Retina (tissue), 1 donor: ENCODE data around the gene PTGFRN.
"Not testable (repeated sequence)": the region's sequence is repeated elsewhere in the genome, so short reads cannot be mapped to it uniquely, and the experiment has no call there.

Source experiments
- DNase-seq: peaks from one replicate; pipeline ENCODE4 v3.0.0-alpha.2; 2016

Gene PTGFRN

DNA sequence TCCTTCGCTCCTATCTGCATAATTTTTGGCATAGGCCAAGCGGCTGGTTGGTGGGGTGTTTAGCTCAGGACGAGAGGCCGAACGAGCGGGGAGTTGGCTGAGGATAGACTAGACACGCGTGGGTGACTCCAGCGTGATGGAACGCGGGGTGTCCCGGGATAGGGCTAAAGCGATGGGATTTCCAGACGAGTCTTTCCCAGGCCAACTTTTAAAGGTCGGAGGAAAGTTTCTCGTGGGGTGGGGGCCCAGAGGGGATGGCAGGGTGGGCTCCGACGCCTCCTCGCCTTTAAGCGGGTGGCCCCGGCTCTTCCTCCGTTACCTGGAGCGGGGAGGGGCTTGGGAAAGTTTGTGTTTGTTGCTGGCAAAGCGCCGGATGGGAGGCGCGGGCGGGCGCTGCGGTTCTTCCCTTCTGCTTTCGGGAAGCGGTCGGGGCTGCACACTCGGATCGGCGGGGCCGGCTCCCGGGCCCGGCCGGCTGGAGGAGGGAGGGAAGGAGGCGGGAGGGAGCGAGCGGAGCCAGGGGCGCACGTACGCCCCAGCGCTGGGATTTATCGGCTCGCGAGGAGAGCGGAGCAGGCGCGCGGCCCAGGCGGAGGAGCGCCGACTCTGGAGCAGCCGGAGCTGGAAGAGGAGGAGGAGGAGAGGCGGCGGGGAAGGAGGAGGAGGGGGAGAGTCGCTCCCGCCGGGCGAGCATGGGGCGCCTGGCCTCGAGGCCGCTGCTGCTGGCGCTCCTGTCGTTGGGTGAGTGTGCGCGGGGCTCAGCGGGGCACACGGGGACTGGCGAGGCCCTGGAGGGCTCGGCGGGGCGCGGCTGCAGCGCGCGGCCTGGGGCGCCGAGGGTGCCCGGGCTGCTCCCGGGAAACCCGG, at the start of gene PTGFRN:
Gene PTGFRN (plus strand): TSS at position 405 of the 867 bp plus-strand sequence. CDS start 288 bp downstream, at position 693.
- DNase-seq = peak; percentile 86

DNA sequence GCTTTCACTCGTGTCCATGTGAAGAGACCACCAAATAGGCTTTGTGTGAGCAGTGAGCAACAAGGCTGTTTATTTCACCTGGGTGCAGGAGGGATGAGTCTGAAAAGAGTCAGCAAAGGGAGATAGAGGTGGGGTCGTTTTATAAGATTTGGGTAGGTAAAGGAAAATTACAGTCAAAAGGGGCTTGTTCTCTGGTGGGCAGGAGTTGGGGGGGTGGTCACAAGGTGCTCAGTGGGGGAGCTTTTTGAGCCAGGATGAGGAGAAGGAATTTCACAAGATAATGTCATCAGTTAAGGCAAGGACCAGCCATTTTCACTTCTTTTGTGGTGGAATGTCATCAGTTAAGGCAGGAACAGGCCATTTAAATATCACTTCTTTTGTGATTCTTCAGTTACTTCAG, 49.5 kb upstream of the PTGFRN start:
- DNase-seq = not testable (repeated sequence)

- DNase-seq = no peak
Observed at GRCh38 chr1:116861137-116861536, 48.6 kb upstream of the PTGFRN start.

GRCh38 chr1:116863031-116863430, 46.7 kb upstream of the PTGFRN start:
- not testable (repeated sequence) for DNase-seq

DNA sequence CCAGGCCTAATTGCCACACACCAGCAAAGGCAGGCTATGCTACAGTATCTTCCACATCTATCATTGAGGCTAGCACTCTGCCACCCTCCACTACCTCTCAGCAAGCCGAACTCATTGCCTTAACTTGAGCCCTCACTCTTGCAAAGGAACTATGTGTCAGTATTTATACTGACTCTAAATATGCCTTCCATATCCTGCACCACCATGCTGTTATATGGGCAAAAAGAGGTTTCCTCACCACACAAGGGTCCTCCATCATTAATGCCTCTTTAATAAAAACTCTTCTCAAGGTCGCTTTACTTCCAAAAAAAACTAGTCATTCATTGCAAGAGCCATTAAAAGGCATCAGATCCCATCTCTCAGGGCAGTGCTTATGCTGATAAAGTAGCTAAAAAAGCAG, 43.2 kb upstream of the PTGFRN start:
- not testable (repeated sequence) for DNase-seq

GRCh38 chr1:116868385-116868784, 41.3 kb upstream of the PTGFRN start:
- DNase-seq = no peak

DNA sequence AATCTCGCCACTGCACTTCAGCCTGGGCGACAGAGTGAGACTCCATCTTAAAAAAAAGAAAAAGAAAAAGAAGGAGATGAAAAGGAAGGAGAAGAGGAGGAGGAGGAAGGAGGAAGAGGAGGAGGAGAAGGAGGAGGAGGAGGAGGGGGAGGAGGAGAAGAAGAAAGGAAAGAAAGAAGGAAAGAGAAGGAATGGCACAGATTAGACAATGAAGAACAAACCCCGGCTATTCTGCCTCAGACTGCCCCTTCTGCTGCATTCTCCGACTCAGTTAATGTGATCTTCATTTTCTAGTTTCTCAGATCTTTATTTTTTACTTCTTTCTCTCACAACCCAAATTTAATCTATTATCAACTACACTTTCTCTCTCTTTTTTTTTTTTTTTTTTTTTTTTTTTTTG, 40.1 kb upstream of the PTGFRN start:
- no peak for DNase-seq

DNA sequence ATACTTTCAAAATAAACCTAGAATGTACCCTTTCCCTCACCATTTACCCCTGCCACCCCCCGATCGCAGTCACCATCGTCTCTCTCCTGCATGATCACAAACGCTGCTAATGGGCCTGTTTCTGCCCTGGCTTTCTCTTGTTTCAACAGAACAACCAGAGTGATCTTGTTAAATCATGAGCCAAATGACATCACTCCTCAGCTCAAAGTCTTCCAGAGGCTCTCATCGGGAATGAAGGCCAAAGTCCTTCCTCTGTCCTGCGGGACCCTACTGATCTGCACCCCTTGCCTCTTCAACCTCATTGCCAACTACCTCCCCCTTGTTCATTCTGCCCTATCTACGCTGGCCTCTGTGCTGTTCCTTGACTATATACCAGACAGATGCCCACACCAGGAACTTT, 39.4 kb upstream of the PTGFRN start:
- no peak for DNase-seq

DNA sequence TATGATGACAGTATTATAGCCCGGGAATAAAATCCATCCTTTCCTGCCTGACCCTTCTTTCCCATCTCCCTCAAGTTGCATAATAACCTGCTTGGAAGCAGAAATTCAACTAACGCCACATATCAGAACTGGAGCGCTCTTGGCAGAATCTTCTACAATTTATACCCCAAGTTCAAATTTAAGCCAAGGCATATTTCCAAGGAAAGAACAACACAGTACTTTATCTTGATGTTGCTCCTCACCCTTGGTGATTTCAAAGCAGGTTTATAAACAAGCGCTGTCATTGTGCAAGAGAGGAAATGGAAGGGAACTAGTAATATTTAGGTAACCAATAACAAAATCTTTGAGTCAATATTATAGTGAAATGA, 38.0 kb upstream of the PTGFRN start:
- DNase-seq = no peak

- no peak for DNase-seq
Observed at GRCh38 chr1:116873680-116874271, 35.9 kb upstream of the PTGFRN start.

GRCh38 chr1:116874733-116875249, 34.9 kb upstream of the PTGFRN start:
- no peak for DNase-seq

GRCh38 chr1:116875391-116875790, 34.3 kb upstream of the PTGFRN start:
- DNase-seq = no peak

DNA sequence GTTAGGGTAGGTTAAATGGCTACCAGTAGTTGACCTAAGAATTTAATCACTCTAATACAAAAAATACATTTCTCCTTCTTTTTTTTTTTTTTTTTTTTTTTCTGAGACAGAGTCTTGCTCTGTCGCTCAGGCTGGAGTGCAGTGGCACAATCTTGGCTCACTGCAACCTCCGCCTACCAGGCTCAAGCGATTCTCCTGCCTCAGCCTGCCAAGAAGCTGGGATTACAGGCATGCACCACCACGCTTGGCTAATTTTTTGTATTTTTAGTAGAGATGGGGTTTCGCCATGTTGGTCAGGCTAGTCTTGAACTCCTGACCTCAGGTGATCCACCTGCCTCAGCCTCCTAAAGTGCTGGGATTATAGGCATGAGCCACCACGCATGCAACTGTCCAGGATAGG, 33.8 kb upstream of the PTGFRN start:
- not testable (repeated sequence) for DNase-seq

DNA sequence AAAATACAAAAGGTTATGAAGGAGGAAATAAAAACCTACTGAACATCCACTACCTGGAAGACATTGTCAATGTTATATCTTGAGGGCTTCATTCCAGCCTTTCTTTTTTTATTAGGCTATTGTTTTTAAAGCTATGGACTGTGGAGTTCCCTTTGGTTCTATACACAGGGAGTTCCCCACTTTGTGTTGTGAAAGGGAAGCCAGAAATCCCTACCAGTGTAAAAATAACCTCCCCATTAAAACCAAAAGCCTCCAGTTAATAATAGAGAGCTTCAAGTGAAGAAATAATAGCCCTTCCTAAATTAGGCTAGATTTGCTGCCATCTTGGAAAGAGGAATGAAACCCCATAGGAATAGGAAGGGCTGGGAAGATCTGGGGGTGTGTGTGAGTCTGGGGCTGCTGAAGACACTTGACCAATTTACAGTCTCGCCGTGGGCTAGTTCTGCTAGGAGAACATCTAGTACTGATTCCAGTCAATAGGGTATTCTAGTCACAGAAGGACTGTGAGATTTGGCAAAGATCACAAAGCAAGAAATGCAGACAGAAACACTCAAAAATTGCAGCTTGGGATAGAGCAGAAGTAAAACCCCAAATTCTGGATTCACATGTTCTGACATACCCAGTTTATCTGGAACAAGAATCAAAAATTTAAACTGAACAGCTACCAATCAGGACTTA, 32.4 kb upstream of the PTGFRN start:
- DNase-seq = peak; percentile 21

GRCh38 chr1:116878804-116879477, 30.8 kb upstream of the PTGFRN start:
- DNase-seq = peak; percentile 64

DNA sequence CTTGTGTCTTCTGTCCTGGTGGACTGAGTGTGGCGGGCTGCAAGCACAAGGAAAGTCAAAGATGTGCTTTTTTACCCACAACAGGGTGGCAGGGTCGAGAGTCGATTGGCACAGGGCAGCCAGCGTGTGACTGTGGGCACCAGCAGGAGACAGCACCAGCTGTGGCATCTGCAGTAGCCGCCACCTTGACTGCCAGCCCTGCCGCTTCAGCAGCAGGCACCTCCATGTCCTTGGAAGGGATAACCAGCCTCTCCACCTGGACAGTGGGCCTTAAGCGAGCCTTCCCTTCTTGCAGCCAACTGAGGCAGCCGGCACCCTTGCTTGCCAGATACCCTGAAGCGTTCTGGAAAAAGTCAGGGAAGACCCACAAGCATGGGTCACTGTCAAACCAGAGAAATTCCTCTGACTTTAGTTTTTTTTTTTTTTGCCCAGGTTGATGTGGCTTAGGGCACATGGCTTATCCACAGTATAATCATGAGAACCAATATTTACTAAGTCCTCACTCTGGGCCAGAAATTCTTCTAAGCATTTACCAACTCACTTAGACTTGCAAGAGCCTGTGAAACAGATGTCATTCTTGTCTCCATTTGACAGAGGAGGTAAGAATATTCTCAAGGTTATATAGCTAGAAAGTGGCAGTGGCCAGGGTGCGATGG, 30.1 kb upstream of the PTGFRN start:
- DNase-seq = no peak

DNA sequence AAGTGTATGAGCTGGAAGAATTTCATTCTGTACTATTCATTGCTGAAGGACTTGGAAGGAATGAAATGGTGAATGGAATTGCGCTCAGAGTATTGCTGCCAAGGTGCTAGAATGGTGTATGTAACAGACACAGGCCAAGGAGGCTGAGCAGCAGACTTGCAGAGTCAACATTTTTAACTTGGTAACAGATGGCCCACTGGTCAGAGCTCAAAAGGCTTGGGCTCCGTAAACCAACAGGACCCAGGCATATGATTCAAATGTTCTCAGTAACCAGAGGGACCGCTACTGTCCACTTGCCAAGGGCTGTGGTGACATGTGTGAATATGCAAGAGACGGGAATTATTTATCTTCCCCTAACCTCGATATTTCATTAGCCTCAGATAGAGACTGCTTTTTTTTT, 28.8 kb upstream of the PTGFRN start:
- DNase-seq = no peak

DNA sequence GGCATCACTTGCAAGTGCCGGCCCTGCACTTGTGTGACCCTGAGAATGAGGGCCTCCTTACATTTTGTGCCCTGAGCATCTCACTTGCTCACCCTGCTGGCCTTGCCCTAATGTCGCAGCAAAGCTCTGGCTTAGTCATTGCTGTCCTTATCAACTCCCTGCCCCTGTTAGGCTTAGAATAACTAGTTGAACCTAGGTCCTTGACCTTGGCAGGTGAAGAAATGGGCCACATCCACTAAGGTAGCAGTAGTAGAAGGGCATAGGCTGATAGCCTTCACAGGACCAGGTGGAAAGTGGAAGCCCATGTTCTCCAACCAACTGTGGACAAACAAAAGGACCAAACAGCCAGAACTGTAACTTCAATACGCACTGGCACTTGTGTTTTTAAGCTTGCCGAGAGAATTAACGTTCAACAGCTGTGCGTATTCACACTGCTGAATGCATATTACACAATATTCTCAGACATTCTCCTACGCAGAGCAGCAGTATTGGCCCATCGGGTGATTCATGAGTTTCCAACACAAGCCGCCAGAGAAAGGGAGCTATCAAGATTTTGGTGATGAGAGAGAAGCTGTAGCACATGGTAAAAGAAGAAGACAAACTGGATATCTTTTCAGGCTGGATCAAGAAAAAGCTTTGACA, 27.7 kb upstream of the PTGFRN start:
- DNase-seq = no peak

DNA sequence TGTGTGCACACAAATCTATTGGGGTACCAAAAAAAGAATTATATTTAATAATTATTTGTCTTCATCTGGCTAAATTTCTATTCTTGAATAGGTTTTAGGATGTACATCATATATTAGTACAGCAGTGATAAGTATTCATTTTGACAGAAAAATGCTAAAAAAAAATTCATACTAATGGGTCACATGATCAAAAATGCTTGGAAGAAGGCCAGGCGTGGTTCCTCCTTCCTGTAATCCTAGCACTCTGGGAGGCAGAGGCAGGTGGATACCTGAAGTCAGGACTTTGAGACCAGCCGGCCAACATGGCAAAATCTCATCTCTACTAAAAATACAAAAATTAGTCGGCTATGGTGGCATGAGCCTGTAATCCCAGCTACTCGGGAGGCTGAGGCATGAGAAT, 26.9 kb upstream of the PTGFRN start:
- no peak for DNase-seq

DNA sequence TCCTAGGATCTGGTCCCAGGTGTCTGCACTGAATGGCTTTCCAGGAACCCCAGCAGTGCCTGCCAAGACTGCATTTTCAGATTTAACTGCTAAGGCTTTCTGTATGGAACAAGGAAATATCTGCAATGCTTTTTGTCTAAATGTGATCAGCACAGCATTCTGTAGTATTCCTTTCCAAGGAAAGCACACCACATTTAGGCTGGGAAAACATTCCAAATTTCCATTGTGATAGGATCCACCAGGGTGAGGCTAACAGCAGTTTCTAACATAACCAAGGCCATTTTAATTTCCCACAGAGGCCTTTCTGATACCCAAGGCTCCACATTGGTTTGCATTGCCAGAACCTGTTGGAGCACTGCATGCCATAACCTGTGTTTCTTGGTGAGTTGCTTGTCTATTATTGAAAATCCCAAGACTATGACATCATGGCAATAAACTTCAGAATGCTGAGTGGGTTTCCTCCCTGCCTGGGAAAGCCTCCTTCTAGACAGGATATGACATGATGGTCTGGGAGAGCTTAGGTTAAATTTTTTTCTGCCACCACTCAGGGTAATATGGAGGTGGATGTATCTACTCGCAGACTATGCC, 23.3 kb upstream of the PTGFRN start:
- no peak for DNase-seq

- DNase-seq = no peak
Observed at GRCh38 chr1:116887212-116887611, 22.5 kb upstream of the PTGFRN start.

GRCh38 chr1:116889380-116889779, 20.3 kb upstream of the PTGFRN start:
- no peak for DNase-seq
